ENCODE data around the gene ZNF773.
"Not testable (repeated sequence)": the region's sequence is repeated elsewhere in the genome, so short reads cannot be mapped to it uniquely, and the experiment has no call there.

ZNF773 gene

GRCh38 chr19:57518021-57518420, 18.3 kb downstream of the ZNF773 start:
- not testable (repeated sequence) for H3K27ac Mint-ChIP-seq; H3K27me3 Mint-ChIP-seq (ENCODE audit: low read depth); H3K4me3 Mint-ChIP-seq; H3K4me1 Mint-ChIP-seq (ENCODE audit: low read depth)
- Mint-ChIP-seq H3K9me3 (peaks cover 58% of the 10 kb centered on the region), H3K36me3 (ENCODE audit: low read depth) (peaks cover 19% of the 10 kb centered on the region)

GRCh38 chr19:57527136-57527881, 27.6 kb downstream of the ZNF773 start, which contains the start of gene ZNF549:
ZNF549 (plus strand) TSS chr19:57527356; CDS start chr19:57527574, 218 bp downstream.
- Mint-ChIP-seq H3K9me3 (peaks cover 71% of the 10 kb centered on the region), H3K36me3 (ENCODE audit: low read depth) (peaks cover 29% of the 10 kb centered on the region), H3K4me1 (ENCODE audit: low read depth) (peaks cover 17% of the 10 kb centered on the region), H3K27ac (peak within 1 kb of the TSS; percentile 67), H3K4me3 (peak within 1 kb of the TSS; percentile 94), H3K27me3 (ENCODE audit: low read depth) (no peaks in the 10 kb centered on the region)

- H3K9me3 Mint-ChIP-seq: peaks cover 92% of the 10 kb centered on the region
These were observed 38.3 kb downstream of the ZNF773 start for GRCh38 chr19:57537953-57538547.

GRCh38 chr19:57546513-57546912, 46.8 kb downstream of the ZNF773 start:
- H3K4me1 Mint-ChIP-seq (ENCODE audit: low read depth): no peaks in the 10 kb centered on the region

More at GRCh38 chr19:57537953-57538547, 38.3 kb downstream of the ZNF773 start:
- peaks cover 85% of the 10 kb centered on the region for H3K36me3 Mint-ChIP-seq (ENCODE audit: low read depth)
- no peaks in the 10 kb centered on the region for H3K27me3 Mint-ChIP-seq (ENCODE audit: low read depth)
- no peak overlapping the region for H3K4me3 Mint-ChIP-seq
- H3K27ac Mint-ChIP-seq: no peak overlapping the region
- no peaks in the 10 kb centered on the region for H3K4me1 Mint-ChIP-seq (ENCODE audit: low read depth)

GRCh38 chr19:57552432-57552831, 52.7 kb downstream of the ZNF773 start:
- H3K4me3 Mint-ChIP-seq: no peak overlapping the region
- no peaks in the 10 kb centered on the region for H3K27me3 Mint-ChIP-seq (ENCODE audit: low read depth)
- H3K9me3 Mint-ChIP-seq: peaks cover 73% of the 10 kb centered on the region
- no peak overlapping the region for H3K27ac Mint-ChIP-seq
- peaks cover 3% of the 10 kb centered on the region for H3K4me1 Mint-ChIP-seq (ENCODE audit: low read depth)
- peaks cover 88% of the 10 kb centered on the region for H3K36me3 Mint-ChIP-seq (ENCODE audit: low read depth)

More at GRCh38 chr19:57546513-57546912, 46.8 kb downstream of the ZNF773 start:
- Mint-ChIP-seq H3K4me3 (no peak overlapping the region), H3K9me3 (peaks cover 85% of the 10 kb centered on the region), H3K27me3 (ENCODE audit: low read depth) (no peaks in the 10 kb centered on the region), H3K27ac (no peak overlapping the region), H3K36me3 (ENCODE audit: low read depth) (peaks cover 82% of the 10 kb centered on the region)

- peaks cover 28% of the 10 kb centered on the region for H3K4me1 Mint-ChIP-seq (ENCODE audit: low read depth)
- peaks cover 58% of the 10 kb centered on the region for H3K9me3 Mint-ChIP-seq
- H3K36me3 Mint-ChIP-seq (ENCODE audit: low read depth): peaks cover 52% of the 10 kb centered on the region
- no peaks in the 10 kb centered on the region for H3K27me3 Mint-ChIP-seq (ENCODE audit: low read depth)
- peak overlapping the region; percentile 99 for H3K4me3 Mint-ChIP-seq
- H3K27ac Mint-ChIP-seq: no peak overlapping the region
These were observed 57.9 kb downstream of the ZNF773 start for GRCh38 chr19:57557659-57558058.
